ENCODE measurements around the gene SGCD.

Gene SGCD

DNA sequence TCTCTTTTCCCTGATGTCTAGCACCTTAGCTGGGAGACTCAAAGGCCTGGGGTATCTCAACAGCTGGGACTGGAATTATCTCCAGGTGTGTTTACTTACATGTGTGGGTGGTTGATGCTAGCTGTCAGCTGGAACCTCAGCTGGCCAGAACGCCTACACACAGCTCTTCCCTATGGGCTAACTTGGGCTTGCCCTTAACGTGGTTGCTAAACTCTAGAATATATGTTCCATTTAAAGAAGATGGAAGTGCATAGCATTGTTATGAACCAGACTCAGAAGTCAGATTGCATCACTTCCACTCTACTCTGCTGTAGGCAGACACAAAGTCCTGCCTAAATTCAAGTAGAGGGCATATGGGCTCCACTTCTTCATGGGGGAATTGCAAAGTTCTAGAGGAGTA lies 29.3 kb downstream of the SGCD start:
- no peak for TF ChIP-seq FOXP2 (optimal IDR thresholded peaks at IDR 0.05; ENCODE audit: borderline replicate concordance, extremely low read depth, extremely low read length, insufficient read depth)
- no peak for TF ChIP-seq TAF1 (IDR thresholded peaks at IDR 0.05; ENCODE audit: borderline replicate concordance, insufficient read depth, low read length)
- TF ChIP-seq POLR2AphosphoS5 (IDR thresholded peaks at IDR 0.05; ENCODE audit: low read depth, low read length), result no peak
- TF ChIP-seq, protein P1, sequence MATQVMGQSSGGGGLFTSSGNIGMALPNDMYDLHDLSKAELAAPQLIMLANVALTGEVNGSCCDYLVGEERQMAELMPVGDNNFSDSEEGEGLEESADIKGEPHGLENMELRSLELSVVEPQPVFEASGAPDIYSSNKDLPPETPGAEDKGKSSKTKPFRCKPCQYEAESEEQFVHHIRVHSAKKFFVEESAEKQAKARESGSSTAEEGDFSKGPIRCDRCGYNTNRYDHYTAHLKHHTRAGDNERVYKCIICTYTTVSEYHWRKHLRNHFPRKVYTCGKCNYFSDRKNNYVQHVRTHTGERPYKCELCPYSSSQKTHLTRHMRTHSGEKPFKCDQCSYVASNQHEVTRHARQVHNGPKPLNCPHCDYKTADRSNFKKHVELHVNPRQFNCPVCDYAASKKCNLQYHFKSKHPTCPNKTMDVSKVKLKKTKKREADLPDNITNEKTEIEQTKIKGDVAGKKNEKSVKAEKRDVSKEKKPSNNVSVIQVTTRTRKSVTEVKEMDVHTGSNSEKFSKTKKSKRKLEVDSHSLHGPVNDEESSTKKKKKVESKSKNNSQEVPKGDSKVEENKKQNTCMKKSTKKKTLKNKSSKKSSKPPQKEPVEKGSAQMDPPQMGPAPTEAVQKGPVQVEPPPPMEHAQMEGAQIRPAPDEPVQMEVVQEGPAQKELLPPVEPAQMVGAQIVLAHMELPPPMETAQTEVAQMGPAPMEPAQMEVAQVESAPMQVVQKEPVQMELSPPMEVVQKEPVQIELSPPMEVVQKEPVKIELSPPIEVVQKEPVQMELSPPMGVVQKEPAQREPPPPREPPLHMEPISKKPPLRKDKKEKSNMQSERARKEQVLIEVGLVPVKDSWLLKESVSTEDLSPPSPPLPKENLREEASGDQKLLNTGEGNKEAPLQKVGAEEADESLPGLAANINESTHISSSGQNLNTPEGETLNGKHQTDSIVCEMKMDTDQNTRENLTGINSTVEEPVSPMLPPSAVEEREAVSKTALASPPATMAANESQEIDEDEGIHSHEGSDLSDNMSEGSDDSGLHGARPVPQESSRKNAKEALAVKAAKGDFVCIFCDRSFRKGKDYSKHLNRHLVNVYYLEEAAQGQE (IDR thresholded peaks at IDR 0.05; ENCODE audit: insufficient read depth in 1 of 2, low read depth in 2 of 2, low read length in 2 of 2), result no peak
- no peak for TF ChIP-seq SIN3A (IDR thresholded peaks at IDR 0.05; ENCODE audit: borderline replicate concordance, insufficient read depth, low read length)

DNA sequence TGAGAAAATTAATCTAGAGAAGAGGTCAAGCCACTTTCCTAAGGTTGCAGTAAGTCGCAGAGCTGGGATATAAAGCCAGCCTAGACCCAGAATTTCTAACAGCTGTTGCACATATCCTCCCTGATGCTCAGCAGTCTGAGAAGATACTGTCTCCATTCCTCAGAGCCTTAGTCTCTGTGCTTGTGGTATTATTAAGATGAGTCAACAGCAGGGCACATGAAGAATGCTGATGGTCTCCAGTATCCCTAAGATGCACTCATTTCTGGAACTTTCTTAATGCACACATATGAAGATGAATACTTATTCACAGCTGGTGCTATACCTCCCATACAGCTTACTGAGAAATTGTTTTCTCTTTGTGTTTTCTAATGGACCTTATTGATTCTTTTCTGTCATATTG lies 32.5 kb downstream of the SGCD start:
- TF ChIP-seq POLR2AphosphoS5 (IDR thresholded peaks at IDR 0.05; ENCODE audit: low read depth, low read length) (no peak), TAF1 (IDR thresholded peaks at IDR 0.05; ENCODE audit: borderline replicate concordance, insufficient read depth, low read length) (no peak), FOXP2 (optimal IDR thresholded peaks at IDR 0.05; ENCODE audit: borderline replicate concordance, extremely low read depth, extremely low read length, insufficient read depth) (no peak)
- TF ChIP-seq, protein P1 (IDR thresholded peaks at IDR 0.05; ENCODE audit: insufficient read depth in 1 of 2, low read depth in 2 of 2, low read length in 2 of 2), result no peak

DNA sequence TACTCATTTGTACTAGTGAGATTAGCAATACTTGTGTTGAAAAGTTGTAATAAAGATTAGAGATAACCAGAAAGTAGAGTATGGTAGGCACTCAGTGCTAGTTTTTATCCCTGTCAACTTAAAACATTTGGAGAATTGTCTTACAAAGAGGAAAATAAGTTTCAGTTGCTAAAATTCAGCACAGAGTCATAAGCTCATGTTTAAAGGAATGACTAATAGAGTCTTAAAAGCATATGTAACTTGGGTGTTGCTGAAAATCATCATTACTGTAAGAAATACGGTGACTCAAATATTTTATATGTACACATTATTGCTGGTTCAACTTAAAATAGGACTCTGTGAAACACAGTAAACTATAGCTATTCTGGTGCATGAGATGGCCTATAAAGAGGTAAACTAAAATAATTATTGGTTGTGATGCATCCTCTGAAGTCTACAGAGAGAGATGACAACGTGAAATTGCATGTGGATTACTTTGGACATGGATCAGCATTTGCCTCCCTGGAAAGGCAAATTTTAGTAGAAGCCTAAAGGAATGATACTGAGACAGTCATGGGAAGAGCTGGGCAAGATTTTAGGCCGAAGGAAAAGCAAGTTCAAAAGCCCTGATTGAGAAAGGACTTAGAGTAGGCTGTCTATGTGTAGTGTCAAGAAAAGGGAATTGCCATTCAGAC lies 34.6 kb downstream of the SGCD start:
- no peak for TF ChIP-seq POLR2AphosphoS5 (IDR thresholded peaks at IDR 0.05; ENCODE audit: low read depth, low read length)
- TF ChIP-seq, protein P1 (IDR thresholded peaks at IDR 0.05; ENCODE audit: insufficient read depth in 1 of 2, low read depth in 2 of 2, low read length in 2 of 2), result no peak
- TF ChIP-seq SIN3A (IDR thresholded peaks at IDR 0.05; ENCODE audit: borderline replicate concordance, insufficient read depth, low read length), result no peak
- TF ChIP-seq FOXP2 (optimal IDR thresholded peaks at IDR 0.05; ENCODE audit: borderline replicate concordance, extremely low read depth, extremely low read length, insufficient read depth), result no peak
- TF ChIP-seq TAF1 (IDR thresholded peaks at IDR 0.05; ENCODE audit: borderline replicate concordance, insufficient read depth, low read length), result no peak

DNA sequence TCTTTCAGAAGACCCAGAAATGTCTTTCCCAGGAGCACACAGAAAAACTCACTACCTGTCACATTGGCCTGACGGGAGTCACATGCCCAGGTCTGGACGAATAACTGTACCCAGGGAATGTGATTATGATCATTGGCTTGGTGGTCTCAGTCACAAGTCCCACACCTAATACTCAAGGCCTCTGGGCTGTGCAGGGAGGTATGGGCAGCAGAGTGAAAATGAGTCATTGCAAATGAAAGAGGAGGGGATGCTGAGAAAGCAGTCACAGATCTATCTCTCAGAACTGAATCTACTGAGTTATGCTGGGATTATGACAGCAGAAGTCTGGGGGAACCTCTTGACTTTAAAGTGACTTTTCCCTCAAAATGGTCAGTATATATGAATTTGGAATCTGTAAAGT lies 36.9 kb downstream of the SGCD start:
- TF ChIP-seq POLR2AphosphoS5 (IDR thresholded peaks at IDR 0.05; ENCODE audit: low read depth, low read length) (no peak), SIN3A (IDR thresholded peaks at IDR 0.05; ENCODE audit: borderline replicate concordance, insufficient read depth, low read length) (no peak), TAF1 (IDR thresholded peaks at IDR 0.05; ENCODE audit: borderline replicate concordance, insufficient read depth, low read length) (no peak), FOXP2 (optimal IDR thresholded peaks at IDR 0.05; ENCODE audit: borderline replicate concordance, extremely low read depth, extremely low read length, insufficient read depth) (no peak)
- TF ChIP-seq, protein P1 (IDR thresholded peaks at IDR 0.05; ENCODE audit: insufficient read depth in 1 of 2, low read depth in 2 of 2, low read length in 2 of 2), result no peak
